Activated CD4-positive, alpha-beta T cell treated with anti-CD3 and anti-CD28 coated beads, Interleukin-2, amount 50 U/mL, for 4 hours (primary cell): ENCODE data around the gene SNX25.
A peak's percentile ranks its signal among the peaks of the same experiment; 100 is the strongest.
"Not testable (repeated sequence)": the region's sequence is repeated elsewhere in the genome, so short reads cannot be mapped to it uniquely, and the experiment has no call there.

Experiments used
- DNase-seq, 2 experiments: peaks; one replicate each; pipeline ENCODE4 v3.0.0-alpha.2; 2020

Gene SNX25

DNA sequence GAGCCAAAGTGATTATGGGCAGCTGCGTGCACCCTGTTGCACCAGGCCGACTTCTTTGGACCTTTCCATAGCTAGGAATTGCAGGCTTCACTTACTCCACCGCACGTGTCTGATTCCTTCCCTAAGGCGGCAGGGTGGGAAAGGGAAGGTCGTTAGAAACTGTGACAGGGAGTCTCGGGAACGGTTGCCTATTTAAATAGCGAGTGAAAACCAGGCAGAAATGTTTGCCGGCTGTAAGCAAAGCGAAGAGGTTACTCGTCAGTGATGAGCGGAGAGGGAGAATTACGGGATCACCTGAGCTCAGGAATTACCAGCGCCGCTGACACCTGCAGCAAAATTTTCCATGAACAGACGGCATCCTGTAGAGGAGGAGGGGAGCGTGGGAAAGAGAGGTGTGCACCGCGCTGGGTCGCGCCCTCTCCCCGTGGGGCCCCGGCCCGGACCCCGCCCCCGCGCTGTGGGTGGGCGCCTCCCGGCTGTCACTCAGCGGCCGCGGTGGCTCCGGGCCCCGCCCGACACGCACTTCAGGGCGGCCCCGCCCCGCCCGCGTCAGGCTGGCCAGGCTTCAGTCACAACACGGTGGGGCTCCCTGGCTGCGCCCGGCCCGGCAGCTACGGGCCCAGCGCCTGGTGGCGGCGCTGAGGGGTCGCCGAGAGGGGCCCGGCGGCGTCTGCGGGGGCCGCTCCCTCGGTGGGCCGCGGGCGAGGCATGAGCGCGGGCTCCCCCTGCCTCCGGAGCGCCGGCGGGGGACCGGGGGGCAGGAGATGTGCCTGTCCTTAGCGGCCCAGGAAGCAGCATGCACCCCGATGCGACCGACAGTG is at the start of gene SNX25:
Gene SNX25, plus strand, starts transcription at position 568 of the 821 bp plus-strand sequence. Its CDS starts 229 bp downstream, at position 797.
- DNase-seq = peak; percentile 78 to 83

DNA sequence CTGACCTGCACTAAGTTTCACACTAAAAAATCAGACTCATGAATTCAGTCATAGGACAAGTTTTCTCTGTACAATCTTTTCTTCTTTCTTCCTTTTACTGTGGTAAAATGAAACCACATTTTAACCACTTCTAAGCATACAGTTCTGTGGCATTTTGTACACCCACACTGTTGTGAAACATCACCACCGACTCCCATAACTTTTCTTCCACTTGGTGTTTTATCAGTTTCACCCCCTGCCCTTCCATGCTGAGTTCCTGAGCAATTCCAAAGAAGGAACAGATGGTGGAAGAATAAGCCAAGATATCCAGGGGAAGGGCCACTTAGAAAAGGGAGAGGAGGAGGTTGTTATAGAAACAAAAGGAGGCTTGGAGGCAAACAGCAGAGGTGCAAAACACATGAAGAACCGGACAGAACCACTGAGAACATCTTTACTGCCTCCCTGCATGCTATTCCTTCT is 43.8 kb upstream of the SNX25 start:
- DNase-seq = no peak

DNA sequence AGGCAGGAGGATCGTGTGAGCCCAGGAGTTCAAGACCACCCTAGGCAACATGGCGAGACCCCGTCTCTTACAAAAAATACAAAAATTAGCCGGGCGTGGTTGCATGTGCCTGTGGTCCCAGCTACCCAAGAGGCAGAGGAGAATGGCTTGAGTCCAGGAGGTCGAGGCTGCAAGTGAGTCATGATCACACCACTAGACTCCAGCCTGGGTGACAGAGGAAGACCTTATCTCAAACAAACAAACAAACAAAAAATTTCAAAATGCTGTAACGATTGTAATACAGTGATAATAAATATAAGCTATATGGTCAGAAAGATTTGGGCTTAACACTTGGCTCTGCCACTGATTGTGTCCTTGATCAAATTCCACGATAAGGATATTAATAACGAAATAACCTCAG is 42.2 kb upstream of the SNX25 start:
- no peak for DNase-seq

DNA sequence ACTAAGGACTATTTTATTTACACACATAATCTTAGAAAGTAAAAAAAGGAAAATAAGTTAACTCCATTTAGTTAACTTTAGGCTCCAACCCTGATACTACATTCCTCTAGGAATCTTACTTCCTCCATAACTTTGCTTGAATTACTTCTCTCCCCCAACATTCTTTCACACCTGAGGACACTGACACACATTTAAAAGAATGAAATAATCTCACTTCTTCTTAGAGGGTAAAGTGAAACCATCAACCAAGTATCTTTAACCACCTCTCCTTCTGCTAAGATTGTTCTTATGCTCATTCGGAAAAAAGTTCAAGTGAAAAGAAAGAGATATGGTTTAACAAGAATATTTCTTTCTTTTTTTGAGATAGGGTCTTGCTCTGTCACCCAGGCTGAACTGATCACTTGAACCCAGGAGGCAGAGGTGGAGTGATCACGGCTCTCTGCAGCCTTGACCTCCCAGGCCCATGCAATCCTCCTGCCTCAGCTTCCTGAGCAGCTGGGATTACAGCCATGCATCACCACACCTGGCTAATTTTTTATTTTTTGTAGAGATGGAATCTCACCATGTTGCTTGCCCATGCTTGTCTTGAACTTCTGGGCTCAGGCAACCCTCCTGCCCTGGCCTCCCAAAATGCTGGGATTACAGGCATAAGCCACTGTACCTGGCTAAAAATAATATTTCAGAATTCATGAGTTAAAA is 37.9 kb upstream of the SNX25 start:
- no peak for DNase-seq

DNA sequence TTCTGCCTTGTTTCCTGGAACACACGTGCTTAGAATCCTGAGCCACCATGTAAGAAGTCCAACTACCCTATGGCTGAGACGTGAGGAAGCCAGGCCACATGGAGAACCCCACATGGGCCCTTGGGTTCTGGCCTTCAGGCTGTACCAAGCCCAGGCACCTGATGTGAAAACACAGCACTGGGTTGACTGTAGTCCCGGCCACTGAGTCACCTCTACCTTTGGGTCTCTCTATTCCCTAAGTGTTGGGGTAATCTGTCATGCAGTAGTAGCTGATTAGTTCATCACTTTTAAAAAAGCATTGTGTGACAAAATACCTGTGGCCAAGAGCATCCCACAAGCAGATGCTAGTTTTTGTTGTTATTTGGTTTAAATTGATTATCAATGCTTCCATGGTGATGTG is 29.9 kb upstream of the SNX25 start:
- DNase-seq = no peak

DNA sequence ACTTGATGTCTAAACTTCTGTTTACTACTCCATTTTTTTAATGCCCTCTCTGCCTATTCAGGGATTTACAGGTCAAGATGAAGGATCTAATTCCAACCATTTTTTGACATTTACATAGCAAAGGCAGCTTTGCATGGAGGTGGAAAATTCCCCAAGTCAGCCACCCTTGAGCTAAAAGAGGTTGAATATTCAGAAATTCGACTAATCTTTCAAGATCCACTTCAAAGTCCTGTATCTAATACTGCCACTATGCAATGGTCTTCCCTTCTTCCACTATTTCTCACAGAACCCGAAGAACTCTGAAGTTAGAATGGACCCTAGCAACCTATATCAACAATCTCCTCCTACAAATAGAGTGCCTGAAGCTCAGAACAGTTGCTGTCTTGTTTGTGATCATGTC is 27.2 kb upstream of the SNX25 start:
- DNase-seq = no peak

DNA sequence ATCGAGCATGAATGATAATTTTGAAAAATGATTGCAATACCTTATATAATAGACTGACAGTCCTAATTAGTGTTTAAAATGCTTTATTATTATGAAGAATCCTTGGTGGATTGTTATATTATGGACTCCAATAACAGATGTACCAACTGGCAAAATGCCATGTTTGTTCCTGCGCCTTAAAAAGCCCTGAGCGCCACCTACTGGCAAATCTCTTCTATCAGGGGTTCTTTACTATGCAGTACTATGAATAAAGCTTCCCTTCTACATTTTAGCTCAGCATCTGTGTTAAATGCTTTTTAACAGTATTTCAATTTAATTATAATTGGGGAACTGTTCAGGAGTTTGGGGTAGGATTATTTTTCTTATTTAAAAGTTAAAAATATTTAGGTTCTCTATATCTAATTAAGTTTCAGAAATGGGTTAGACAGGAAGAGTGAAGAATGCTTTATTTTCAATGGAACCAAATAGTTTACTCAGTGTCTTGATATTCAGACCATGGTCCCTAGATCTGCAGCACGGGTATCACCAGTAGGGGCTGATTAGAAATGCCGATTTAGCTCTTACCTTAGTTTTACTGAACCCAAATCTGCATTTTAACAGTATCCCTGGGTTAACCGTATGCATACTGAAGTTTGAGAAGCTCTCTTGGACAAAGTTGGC is 25.6 kb upstream of the SNX25 start:
- peak; percentile 67 to 74 for DNase-seq

DNA sequence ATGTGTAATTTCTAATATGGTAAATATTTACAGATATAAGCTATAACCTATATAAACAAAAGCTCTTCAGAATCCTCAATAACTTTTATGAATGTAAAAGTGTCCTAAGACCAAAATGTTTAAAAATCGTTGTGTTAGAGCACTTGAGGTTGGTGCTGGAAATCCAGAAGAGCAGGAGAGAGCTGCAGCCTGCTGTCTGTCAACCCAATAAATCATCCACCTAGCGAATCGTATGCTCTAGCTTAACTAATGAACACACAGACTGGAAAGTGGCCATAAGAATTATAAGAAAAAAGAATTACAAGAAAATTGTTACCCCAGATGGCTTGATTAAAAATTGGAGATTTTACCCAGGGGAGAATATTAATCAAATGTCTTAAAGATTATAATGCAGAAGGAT is 22.6 kb upstream of the SNX25 start:
- DNase-seq = no peak

DNA sequence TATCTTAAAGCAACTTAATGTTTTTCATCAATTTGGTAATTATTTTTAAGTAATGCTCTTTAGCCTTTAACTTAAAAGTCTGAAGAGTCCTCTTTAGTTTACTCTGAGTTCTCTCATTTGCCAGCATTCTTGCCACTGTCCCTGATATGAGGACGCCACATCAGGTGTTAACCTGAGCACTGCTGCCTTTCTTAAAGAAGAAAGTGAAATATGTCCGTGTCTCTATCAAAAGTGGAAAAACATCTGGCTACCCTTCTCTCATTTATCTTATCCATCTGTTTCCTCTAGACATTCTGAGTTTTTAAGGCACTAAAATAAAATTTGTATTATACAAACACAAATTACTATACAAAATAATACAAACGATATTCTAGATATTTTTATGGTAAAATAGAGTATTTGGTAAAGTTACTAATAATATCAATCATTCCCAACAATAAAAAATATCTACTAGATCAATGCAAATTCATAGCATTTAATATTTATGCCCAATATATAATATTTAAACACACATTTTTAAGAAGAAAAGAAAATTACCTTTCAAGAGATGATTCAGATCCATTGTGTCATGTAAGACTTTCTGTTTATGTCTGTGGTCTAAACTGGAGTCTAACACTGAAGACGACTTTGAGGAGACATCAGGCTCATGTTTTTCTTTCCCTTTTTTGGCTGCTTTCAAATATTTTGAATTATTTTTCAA is 19.6 kb upstream of the SNX25 start:
- DNase-seq = no peak

DNA sequence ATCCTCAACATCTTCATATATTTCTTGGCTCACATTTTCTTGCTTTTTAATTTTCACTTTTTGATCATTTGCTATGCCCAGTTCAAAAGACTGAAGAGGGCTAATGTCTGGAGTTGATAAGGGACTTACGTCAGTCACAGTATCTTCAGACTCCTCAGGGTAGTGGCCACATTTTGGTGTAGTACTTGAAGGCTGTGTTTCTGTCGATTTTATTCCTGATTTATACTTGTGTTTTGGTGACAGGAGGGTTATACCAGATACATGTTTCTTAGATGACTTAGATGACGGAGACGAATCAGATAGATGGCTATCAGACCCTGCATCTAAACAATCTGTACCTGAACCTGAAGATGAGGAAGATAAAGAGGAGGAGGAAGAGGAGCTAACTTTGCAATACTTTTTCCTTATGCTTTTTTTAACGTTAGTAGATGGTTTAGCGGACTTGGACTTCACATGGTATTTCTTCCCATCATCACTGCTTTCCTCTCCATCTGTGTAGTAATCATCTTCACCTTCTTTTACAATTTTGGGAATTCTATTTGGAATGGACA is 19.0 kb upstream of the SNX25 start:
- DNase-seq = no peak

DNA sequence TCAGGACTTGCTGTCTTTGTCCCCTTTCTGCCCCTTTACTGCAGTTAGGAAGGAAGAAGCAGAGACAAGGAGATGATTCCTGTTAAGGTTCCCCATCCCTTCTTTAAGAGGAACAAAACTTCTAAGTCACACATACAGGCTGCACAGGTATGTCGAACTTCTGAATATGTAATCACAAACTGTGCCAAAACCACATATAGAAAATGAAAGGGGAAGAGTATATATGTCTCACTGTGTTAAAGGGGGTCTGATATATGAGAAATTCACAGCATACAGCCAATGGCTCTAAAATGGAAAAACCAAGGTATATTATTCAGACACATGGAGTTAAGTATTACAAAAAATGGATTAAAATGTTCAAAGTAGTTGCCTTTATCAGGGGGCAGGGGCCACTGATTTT is 17.3 kb upstream of the SNX25 start:
- no peak for DNase-seq

DNA sequence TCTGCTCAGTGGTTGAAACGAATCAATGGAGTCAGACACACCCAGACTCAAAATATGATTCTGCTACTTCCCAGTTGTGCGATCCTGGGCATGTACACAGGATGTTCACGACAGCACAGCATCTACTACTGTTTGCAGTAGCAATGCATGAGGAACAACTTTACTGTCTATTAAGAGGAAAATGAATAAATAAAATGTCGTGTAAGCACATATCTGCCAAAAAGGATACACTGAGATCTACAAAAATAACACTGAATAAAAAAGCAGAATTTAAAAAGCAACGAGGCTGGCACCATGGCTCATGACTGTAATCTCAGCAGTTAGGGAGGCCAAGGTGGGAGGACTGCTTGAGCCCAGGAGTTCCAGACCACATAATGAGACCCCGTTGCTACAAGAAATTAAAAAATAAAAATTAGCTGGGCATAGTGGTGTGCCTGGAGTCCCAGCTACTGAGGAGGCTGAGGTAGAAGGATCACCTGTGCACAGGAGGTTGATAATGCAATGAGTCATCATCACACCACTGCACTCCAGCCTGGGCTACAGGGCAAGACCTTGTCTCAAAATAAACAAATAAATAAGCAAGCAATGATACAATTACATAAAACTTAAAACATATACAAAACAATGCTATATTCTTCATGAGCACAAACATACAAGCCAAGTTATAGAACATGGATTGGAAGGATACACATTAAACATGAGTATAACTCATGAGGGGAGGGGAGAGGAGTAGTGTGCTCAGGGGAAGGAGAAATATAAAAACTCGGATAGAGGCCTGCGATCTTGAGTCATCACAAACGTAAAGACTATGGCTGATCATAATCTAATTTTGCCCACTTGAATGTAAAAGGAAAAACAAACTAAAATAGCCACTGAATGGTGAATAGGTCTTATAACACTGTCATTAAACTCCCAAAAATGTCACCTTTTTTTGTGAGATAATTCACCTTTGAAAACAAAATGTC is 14.2 kb upstream of the SNX25 start:
- no peak for DNase-seq

DNA sequence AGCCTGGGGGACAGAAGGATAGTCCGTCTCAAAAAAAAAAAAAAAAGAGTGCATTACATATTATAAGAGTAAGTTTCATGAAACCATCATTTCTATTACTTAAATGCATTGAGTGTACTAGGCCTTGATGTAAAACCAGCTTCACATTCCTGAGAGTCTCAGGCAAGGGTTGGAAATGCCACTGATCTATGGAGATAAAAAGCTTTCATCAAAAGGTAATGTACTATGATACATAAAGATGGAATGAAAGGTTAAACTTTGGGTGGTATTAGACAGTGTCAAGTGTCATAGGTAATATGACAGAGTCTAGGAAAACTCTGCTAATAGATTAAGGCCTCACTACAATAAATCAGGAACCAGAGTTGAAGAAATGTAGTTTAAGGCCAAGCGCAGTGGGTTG is 13.0 kb upstream of the SNX25 start:
- DNase-seq = no peak

DNA sequence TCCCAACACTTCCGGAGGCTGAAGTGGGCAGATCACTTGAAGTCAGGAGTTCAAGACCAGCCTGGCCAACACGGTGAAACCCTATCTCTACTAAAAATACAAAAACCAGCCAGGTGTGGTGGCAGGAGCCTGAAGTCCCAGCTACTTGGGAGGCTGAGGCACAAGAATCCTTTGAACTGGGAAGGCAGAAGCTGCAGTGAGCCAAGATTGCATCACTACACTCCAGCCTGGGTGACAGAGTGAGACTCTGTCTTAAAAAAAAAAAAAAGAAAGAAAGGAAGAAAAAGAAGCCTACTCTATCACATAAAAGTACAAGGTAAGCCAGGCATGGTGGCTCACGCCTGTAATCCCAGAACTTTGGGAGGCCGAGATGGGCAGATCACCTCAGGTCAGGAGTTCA is 11.2 kb upstream of the SNX25 start:
- DNase-seq = not testable (repeated sequence)

DNA sequence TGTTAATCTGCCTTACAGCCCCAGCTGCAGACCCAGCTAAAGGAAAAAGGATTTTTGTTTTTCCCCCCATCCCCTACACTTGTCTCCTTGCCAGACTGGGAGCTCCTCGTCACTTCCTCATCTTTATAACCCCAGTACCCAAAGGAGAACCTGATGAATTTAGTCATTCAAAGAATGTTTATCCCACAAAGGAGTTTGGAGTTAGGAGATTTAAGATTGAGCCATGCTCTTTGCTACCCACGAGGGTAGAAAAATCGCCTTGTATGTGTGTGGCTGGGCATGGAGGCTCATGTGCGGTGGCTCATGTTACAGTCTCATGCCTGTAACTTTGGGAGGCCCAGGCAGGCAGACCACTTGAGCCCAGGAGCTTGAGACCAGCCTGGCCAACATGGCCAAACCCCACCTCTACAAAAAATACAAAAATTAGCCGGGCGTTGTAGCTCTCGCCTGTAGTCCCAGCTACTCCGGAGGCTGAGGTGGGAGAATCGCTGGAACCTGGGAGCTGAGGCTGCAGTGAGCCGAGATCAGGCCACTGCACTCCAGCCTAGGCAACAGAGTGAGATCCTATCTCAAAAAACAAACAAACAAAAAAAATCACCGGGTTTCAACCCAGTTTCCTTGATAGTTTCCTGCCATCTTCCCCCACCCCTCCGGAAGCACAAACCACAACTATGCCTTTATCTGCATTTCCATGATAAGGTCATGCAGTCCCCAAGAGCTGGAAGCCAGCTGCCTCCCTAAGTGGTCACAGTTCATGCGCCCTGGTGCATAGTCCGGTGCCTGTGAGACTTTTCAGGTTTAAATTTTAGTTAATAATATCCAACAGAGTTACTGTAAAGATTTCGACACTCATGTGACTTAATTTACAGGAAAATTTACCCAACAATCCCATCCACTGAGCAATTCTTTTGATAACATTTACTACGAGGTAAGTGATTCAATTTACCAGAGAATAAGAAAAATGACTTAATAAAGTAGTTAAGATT is 7.1 kb upstream of the SNX25 start:
- peak in 1 of 2 experiments; percentile 28 for DNase-seq

DNA sequence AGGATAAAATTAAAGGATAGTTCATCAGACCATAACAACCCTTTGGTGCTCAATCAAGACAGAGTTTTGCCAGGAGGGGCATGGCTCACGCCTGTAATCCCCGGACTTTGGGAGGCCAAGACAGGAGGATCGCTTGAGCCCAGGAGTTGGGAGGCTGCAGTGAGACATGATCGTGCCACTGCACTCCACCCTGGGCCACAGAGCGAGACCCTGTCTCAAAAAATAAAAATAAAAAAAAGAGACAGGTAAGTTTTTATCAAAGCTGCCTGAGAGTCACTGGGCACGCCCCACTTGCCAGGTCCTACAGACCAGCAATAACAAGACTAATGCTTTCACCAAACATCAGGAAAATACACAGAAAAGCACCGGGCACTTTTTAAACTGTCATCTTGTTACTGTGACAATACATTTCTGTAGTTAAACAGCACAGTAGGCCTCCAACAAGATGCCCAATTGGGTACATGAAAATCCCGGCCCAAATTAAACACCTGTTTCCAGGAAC is 6.4 kb upstream of the SNX25 start:
- DNase-seq = no peak

DNA sequence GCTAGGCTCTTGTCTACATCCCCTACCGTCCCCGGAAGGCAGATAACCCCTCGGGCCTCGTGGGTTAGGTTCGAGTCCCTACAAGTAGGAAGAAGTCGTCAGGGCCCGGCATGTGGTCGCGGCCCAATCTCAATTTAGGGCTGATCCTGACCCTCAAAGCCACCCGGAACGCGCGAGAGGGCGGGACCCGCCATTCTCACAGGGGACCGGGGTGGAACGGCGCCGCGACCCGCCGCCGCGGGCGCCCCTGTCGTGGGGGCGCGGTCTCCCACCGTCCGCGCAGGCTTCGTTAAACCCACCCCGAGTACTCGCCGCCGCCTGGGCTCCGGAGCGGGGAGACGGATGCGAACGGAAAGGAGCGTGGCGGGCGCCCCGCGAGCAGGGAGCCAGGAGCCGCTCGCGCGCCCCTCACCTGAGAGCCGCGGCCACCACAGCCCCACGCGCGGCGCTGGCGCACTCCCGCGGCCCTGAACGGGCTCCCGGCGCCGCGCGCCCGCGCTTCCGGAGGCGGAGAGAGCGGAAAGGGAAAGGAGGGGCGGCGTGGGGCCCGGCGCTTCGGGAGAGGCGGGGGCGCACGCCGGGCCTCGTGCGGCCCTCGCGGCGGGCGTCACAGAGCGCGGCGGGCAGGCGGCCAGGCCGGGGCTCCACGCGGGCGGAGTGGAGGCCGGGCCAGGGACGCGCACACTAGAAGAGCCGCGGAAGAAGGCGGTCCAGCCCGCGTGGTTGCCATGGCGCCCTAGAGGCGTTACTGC is 5.7 kb upstream of the SNX25 start, which contains the start of gene CFAP97:
Gene CFAP97, minus strand, starts transcription at position 515 of the 752 bp plus-strand sequence. CDS start 12,804 bp downstream, outside the sequence.
- peak; percentile 75 to 78 for DNase-seq

DNA sequence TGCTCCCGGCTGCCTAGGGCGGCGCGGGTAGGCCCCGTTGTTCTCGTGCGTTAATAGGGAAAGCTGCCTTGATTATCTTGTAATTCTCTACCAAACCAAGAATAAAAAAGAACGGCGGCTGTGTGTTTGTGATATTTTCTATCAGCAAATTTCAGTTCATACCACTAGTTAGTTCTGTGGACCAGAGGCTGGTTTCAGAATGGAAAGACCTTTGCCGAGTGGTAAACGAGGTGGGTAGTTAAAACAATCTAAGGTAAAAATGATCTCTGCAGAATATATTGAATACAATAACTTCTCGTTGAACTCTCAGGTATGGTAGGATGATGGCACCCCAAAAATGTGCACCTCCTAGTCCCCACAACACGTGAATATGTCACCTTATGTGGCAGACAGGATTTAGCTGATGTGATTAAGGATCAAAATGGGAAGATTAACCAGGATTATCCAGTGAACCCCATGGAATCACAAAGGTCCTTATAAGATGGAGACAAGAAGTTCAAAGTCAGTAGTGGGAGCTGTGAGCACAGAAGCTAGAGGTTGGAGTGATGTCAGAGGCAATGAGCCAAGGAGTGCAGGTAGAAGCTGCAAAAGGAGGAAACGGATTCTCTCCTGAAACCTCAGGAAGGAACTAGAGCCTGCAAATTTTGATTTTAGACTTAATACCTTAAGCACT is 5.0 kb upstream of the SNX25 start:
- no peak for DNase-seq
